ENCODE results near the gene ZNF277. TPM values are rescaled to one million over a fixed set of nuclear protein-coding genes. Genes with fewer than 3 reads are reported as not detected.

Gene ZNF277
- total RNA-seq, 1 experiment from 2014 or later = 13.1 TPM

DNA sequence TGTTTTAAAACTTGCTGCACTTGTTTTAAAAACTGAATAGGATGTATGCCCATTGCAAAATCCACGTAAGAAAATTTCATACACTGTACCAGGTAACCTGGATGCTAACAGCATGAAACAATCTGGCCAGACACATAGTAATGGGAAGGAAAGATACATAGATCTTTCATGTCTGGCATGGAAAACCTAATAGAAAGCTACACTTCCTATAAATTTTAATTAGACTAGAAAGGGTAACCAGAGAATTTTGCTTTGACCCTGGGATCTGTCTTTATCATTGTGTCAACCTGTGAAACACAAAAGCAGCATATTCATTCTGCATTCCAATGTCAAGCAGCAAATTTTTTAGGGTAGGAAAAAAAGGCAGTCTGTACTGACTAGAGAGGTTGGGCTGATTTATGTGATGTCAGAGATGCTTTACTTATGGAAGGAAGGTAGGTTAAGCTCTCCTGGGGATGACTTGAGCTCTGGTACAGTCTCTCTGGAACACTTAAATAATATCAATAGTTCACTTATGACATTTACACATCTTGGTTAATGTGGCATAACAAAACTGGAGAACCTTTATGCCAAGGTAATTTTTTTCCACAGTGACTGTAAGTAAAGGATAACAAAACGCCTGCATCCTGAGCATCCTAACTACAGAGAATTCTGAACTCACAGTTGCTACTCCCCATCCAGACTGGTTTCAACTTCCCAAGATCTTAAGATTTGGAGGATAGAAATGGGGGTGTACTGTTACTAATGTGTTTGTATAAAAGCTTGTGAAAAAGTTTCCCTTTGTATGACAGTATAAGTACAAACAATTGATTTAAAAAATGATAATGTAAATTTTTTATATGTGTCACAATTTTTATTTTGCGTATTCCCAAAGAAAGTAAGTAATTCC lies 45.0 kb upstream of the ZNF277 start:
- no peak overlapping the region for H2AK5ac ChIP-seq (ENCODE audit: insufficient read length, low read length)
- no peak overlapping the region for H2BK15ac ChIP-seq (ENCODE audit: low read depth, low read length)
- H4K8ac ChIP-seq (replicated peaks; ENCODE audit: insufficient read length, low read depth, low read length) = no peak overlapping the region
- H3K27ac ChIP-seq (ENCODE audit: insufficient read length, low read depth, low read length) = peak overlapping the region; percentile 17
- H4K91ac ChIP-seq (ENCODE audit: insufficient read length, low read depth, low read length) = no peak overlapping the region
- no peaks in the 10 kb centered on the region for H3K27me3 Mint-ChIP-seq (ENCODE audit: low read depth)
- no CpG with 5 or more reads among the region's 3 CpGs for WGBS (ENCODE audit: extremely low coverage, insufficient read length, low lambda C conversion rate)
- H3K23ac ChIP-seq (ENCODE audit: insufficient read length, low read depth, low read length) = no peak overlapping the region
- no peak overlapping the region for H3K18ac ChIP-seq (ENCODE audit: insufficient read length, low read depth, low read length)
- peak overlapping the region in 1 of 3 experiments; percentile 49; a peak in 2 of 7 replicates for H3K27ac Mint-ChIP-seq
- H3K9me3 ChIP-seq (ENCODE audit: control insufficient read depth, low read depth, low read length) = no peaks in the 10 kb centered on the region
- H3K79me2 ChIP-seq (ENCODE audit: insufficient read depth, low read length) = no peaks in the 10 kb centered on the region; the same call in 1 of the 2 replicates
- peak overlapping the region in 1 of 2 experiments; percentile 62; a peak in 2 of 5 replicates for H3K4me3 Mint-ChIP-seq
- peaks cover 13% of the 10 kb centered on the region; the same call in 1 of the 2 replicates for H3K4me1 ChIP-seq (ENCODE audit: insufficient read depth, low read length)
- H3K23me2 ChIP-seq (ENCODE audit: insufficient read length, low read depth, low read length, poor library complexity, severe bottlenecking) = no peaks in the 10 kb centered on the region
- no peaks in the 10 kb centered on the region for H3K9me3 Mint-ChIP-seq
- no peak overlapping the region for H3K9ac ChIP-seq (ENCODE audit: extremely low read depth, insufficient read length, low read length)
- no peak overlapping the region for H2BK120ac ChIP-seq (ENCODE audit: low read depth, low read length, poor library complexity, severe bottlenecking)
- peaks cover 34 to 48% of the 10 kb centered on the region in 2 experiments for H3K4me1 Mint-ChIP-seq
- no peak overlapping the region for H2BK20ac ChIP-seq (ENCODE audit: low read depth, low read length, poor library complexity, severe bottlenecking)
- TF ChIP-seq, protein P1, sequence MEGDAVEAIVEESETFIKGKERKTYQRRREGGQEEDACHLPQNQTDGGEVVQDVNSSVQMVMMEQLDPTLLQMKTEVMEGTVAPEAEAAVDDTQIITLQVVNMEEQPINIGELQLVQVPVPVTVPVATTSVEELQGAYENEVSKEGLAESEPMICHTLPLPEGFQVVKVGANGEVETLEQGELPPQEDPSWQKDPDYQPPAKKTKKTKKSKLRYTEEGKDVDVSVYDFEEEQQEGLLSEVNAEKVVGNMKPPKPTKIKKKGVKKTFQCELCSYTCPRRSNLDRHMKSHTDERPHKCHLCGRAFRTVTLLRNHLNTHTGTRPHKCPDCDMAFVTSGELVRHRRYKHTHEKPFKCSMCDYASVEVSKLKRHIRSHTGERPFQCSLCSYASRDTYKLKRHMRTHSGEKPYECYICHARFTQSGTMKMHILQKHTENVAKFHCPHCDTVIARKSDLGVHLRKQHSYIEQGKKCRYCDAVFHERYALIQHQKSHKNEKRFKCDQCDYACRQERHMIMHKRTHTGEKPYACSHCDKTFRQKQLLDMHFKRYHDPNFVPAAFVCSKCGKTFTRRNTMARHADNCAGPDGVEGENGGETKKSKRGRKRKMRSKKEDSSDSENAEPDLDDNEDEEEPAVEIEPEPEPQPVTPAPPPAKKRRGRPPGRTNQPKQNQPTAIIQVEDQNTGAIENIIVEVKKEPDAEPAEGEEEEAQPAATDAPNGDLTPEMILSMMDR (conservative IDR thresholded peaks at IDR 0.05) = no peak
- no peak overlapping the region for H3K56ac ChIP-seq (ENCODE audit: insufficient read length, low read depth, low read length)
- peaks cover 4% of the 10 kb centered on the region for H3K79me1 ChIP-seq (ENCODE audit: insufficient read depth, low read depth, low read length, poor library complexity, severe bottlenecking)
- H4K5ac ChIP-seq (ENCODE audit: insufficient read length, low read depth, low read length) = no peak overlapping the region
- no peak overlapping the region for H3T11ph ChIP-seq (ENCODE audit: low read length)
- H2BK5ac ChIP-seq (ENCODE audit: insufficient read length, low read length) = no peak overlapping the region
- no peak overlapping the region for H3K14ac ChIP-seq (ENCODE audit: insufficient read depth, low read length)
- no peak overlapping the region for H2BK12ac ChIP-seq (ENCODE audit: insufficient read length, low read depth, low read length)
- H2AFZ ChIP-seq (ENCODE audit: low read length) = no peak overlapping the region
- H3K27me3 ChIP-seq (ENCODE audit: insufficient read depth, low read length) = no peaks in the 10 kb centered on the region
- DNase-seq = no peak
- H3K4ac ChIP-seq (ENCODE audit: low read depth, low read length) = no peak overlapping the region
- H4K20me1 ChIP-seq (ENCODE audit: control insufficient read depth, insufficient read depth, insufficient read length) = no peaks in the 10 kb centered on the region
- no peak overlapping the region for H3K4me2 ChIP-seq (ENCODE audit: insufficient read depth, insufficient read length, low read length)
- H3K36me3 Mint-ChIP-seq (ENCODE audit: insufficient read depth in 1 of 3, low read depth in 3 of 3) = no peaks in the 10 kb centered on the region

Measured in H9 (cell line).